ENCODE measurements around the gene CCDC188.

The CCDC188 gene

DNA sequence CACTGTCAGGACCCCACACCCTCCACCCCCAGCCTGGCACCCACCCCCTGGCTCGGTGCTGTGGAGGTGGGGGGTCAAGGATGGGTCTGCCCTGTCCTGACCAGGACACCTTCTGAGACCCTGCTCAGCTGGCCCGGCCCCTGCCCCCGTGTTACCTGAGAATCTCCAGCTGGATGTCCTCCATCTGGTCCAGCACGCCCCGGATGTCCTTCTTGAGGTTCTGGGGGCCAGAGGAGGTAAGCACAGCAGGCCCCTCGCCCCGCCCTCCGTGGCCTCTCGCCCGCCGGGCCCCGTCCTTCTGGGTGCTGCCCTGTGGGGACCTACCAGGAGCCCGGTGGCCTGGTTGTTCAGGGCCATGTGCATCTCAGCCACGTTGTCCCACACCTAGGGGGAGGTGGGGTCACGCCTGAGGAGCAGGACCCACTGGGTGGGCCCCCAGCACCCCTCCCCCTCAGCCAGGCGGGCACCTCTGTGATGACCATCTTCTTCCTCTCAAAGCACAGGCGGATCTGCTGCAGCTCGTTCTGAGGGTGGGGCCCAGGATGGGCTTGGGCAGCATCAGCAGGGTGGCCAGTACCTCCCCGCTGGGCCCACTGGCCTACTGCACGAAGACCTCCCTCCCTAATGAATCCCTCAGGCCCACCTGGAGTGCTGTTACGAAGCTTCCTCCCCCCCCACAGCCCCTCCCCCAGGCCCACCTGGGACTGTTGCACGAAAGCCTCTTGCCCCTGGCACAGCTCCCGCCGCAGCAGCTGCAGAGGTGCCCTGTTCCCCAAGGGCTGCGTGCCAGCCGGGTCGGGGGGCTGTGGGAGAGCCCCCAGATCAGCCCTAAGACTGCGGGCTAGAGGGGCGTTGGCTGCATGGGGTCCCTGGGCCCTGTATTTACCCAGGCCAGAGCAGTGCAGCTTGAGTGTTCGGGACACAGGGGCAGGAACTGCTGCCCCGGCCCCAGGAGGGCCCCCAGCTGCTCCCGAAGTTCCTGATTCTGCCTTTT lies 1.3 kb downstream of the CCDC188 start:
- no peak for DNase-seq (ENCODE audit: low read depth, low spot score)

DNA sequence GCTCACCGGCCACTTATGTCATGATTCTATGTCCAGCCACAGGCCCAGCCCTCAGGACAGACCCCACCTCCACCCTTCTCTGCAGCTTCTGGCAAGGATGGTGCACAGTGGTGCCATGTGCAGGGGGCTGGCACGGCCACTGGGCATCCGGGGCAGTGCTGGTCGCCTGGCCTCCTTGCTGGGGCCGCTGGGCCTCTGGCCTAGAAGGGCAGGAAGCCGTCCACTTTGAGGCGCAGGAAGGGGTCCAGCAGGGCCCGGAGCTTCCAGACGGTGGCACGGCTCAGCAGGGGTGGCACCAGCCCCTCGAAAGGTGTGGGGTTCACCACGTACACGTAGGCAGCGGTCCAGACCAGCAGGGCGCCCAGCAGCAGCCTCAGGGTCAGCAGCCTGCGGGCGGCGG lies 2.4 kb downstream of the CCDC188 start:
- DNase-seq (ENCODE audit: low read depth, low spot score) = no peak

- DNase-seq (ENCODE audit: low read depth, low spot score) = no peak
Observed at GRCh38 chr22:20147237-20147988, 3.4 kb downstream of the CCDC188 start.

- DNase-seq (ENCODE audit: low read depth, low spot score) = no peak
Observed at GRCh38 chr22:20146777-20147176, 4.1 kb downstream of the CCDC188 start.

- DNase-seq (ENCODE audit: low read depth, low spot score) = no peak
Observed at GRCh38 chr22:20145832-20146223, 5.0 kb downstream of the CCDC188 start.

DNA sequence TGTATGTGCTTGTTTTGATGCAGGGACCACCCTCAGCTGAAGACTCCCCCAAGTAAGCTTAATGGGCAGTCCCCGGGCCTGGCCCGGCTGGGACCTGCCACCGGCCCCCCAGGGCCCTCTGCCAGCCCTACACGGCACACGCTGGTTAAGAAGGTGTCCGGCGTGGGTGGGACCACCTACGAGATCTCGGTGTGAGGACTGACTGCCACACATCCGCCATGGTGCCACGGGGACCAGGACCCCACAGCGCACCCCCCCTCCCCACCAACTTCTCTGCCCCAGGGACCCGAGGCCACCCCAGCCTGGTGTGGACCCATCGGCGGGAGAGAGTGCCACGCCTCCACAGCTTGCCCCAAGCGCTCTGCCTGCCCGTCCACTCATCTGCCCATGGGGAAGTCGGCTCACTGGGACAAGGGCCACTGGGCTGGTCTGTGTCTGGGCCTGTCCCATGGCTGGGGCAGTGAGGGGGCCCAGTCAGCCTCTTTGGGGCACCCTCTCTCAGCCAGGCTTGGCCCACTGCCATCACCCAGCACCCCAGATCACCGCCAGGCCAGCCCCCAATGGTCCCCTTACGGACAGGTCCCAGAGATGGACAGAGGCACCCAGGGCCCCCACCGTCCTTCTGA lies 5.5 kb downstream of the CCDC188 start:
- DNase-seq (ENCODE audit: low read depth, low spot score) = no peak

GRCh38 chr22:20143883-20144665 lies 6.8 kb downstream of the CCDC188 start:
- DNase-seq (ENCODE audit: low read depth, low spot score) = no peak

- no peak for DNase-seq (ENCODE audit: low read depth, low spot score)
Observed at GRCh38 chr22:20142711-20143621, 7.9 kb downstream of the CCDC188 start.

DNA sequence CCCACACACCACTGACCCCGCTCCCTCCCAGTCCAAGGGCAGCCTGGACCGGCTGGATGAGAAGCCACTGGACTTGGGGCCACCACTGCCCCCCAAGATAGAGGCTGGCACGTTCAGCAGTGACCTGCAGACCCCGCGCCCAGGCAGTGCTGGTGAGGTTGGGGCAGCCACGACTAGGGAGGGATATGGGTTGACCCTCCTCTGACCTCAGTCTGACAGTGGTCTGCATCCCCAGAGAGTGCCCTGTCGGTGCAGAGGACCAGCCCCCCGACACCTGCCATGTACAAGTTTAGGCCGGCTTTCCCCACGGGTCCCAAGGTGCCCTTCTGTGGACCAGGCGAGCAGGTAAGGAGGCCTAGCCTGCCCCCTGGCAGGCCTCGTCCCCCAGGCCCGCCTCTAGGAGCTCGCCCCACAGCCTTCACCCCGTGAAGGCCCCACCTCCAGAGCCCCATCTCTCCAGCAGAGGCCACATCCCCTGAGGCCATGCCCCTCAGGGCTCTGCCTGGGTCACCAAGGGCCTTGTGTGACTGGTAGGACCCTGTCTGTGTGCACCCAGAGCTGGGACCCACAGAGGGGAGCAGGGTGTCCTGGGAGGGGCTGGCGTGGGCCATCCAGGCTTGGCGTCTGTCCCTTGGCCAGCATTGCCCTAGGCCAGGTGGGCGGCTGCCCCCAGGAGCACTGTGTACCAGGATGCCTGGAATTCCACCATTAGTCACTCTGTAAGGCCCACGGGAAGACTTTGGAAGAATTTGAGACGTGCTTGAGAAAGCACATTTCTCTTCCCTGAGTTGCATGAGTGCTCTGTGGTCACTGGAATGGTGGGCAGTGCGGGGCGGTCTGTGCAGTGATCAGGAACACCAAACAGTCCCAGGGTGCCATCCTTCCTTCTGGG lies 9.4 kb downstream of the CCDC188 start:
- no peak for DNase-seq (ENCODE audit: low read depth, low spot score)

GRCh38 chr22:20140521-20140964 lies 10.3 kb downstream of the CCDC188 start:
- DNase-seq (ENCODE audit: low read depth, low spot score) = no peak

DNA sequence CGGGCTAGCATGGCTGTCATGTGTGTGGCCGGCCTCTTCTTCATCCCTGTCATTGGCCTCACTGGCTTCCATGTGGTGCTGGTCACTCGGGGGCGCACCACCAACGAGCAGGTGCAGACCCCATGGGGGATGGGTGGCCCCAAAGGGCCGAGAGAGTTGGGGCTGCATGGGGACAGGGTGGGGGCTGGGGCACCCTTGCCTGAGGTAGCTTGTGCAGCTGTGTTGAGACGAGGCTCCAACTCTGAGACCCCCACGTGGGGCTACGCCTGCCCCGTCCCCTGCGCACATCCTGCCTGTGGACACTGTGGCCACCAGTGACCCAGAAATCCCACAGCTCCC lies 10.8 kb downstream of the CCDC188 start:
- no peak for DNase-seq (ENCODE audit: low read depth, low spot score)

DNA sequence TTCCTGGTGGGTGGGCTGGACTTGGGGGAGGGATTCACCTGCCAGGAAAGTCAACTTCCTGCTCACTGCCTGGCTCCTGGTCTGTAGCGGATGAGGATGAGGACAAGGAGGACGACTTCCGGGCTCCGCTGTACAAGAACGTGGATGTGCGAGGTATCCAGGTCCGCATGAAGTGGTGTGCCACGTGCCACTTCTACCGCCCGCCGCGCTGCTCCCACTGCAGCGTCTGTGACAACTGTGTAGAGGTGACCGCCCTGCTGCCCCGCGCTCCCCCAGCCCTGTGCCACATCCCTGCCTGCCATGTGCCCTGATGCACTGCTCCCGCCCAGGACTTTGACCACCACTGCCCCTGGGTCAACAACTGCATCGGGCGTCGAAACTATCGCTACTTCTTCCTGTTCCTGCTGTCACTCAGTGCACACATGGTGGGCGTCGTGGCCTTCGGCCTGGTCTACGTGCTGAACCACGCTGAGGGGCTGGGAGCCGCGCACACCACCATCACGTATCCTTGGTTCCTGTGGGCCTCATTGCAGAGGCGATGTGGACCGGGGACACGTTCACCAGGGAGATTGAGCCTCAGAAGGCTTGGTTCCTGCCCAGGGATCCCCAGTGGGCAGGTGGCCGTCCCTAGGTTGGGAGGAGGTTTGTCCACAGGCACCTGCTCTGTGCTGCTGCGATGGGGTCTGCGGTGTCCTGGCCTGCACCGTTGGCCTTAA lies 11.3 kb downstream of the CCDC188 start:
- DNase-seq (ENCODE audit: low read depth, low spot score) = no peak

GRCh38 chr22:20138868-20139267 lies 12.0 kb downstream of the CCDC188 start:
- no peak for DNase-seq (ENCODE audit: low read depth, low spot score)

DNA sequence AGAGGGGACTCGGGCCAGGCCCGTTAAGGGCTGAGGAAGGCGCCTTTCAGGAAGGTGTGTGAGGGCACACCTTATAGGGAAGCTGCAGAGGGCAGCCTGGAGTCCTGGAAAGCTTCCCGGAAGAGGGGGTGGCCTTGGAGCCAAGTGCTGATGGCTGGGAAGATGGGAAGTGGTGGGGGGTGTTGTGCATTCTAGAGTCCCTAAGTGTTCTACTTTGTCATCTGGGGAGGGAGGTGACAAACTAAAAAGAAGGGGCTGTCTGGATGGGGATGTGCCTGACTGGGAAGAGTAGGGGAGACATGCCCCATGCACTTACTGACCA lies 12.5 kb downstream of the CCDC188 start:
- no peak for DNase-seq (ENCODE audit: low read depth, low spot score)

DNA sequence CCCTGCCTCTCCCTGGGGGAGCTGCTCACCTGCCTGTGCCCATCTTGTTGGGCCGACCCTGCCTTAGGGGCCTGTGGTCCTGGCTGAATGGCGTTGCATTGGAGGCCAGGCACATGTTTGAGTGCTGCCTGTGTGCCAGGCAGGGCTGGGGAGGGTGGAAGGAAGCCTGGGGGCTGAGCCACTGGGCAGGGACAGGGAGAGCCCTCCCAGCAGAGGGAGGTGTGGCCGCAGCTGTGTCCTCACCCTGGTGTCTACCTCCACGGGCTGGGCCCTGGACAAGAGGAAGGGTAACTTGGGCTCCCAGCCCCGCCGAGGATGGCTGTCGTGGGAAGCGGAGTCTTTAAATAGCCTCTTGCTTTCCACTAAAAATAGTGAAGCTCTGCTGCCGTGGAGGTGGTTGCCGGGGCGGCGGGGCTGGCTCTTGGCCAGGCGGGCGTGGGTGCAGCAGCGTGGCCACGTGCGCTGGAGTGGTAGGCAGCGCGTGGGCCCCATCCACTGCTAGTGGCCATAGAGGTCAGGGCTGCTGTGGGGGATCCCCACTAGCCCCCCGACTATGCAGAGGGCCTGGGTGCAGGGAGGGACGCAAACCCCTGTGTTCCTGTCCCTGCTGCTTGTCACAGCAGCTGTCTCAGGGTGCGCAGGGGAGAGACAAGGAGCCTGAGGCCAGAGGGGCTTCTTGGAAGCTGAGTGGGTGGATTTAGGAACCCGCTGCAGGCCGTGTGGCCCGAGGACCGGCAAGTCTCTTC lies 13.0 kb downstream of the CCDC188 start:
- no peak for DNase-seq (ENCODE audit: low read depth, low spot score)

DNA sequence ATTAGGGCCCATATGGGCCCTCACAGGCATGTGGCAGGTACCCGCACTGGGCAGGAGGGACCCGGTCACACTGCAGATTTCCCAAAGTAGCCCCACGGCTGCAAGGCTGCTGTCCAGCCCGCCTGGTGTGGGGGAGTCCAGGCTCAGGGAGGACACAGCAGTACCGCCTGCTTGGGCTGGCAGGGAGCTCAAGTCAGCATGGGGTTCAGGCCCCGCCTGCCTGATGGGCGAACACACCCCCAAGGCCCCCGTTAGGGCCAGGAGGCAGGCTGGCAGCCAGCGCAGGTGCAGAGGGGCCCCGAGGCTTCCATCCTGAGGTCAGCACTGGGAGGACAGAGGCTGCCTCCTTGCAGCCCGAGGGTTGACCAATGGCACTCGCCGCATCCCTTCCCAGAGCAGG lies 13.7 kb downstream of the CCDC188 start:
- DNase-seq (ENCODE audit: low read depth, low spot score) = no peak

GRCh38 chr22:20136603-20136873 lies 14.3 kb downstream of the CCDC188 start:
- no peak for DNase-seq (ENCODE audit: low read depth, low spot score)

GRCh38 chr22:20135806-20136602 lies 14.9 kb downstream of the CCDC188 start:
- DNase-seq (ENCODE audit: low read depth, low spot score) = no peak
